ENCODE results near the gene ALG2. TPM values are rescaled to one million over a fixed set of nuclear protein-coding genes. Genes with fewer than 3 reads are reported as not detected.

ALG2 gene
- total RNA-seq, 1 donor from 2014 or later = 35.4 TPM

DNA sequence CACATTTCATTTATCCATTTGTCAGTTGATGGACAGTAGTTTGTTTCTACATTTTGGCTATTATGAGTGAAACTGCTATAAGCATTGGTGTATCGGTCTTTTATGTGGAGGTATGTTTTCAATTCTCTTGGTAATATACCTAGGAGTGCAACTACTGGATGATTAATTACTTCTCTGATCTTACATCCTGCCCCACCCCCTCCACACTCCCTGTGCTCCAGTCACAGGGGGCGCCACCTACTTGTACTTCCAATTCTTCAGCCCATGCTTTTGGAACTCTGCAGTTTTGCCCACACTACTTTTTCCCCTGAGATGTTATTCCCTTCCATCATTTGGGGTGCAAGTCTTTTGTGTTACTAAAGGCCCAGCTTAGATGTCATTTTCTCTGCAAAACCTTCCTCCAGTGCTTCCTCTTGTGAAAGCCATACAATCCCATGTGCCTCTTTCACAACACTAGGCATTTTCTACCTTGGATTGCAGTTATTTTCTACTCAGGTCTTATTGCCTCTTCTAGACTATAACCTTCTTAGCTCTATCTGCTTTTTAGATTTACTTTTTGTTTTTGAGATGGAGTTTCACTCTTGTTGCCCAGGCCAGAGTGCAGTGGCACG is 42.4 kb upstream of the ALG2 start:
- Histone ChIP-seq H3K4me1 (peaks cover 13% of the 10 kb centered on the region), H3K4me3 (no peak overlapping the region), H3K27me3 (ENCODE audit: low read depth) (no peaks in the 10 kb centered on the region), H3K27ac (no peak overlapping the region), H3K36me3 (no peaks in the 10 kb centered on the region), H3K9me3 (no peaks in the 10 kb centered on the region)
- ATAC-seq (no peak), DNase-seq (no peak)
- TF ChIP-seq, protein P1, sequence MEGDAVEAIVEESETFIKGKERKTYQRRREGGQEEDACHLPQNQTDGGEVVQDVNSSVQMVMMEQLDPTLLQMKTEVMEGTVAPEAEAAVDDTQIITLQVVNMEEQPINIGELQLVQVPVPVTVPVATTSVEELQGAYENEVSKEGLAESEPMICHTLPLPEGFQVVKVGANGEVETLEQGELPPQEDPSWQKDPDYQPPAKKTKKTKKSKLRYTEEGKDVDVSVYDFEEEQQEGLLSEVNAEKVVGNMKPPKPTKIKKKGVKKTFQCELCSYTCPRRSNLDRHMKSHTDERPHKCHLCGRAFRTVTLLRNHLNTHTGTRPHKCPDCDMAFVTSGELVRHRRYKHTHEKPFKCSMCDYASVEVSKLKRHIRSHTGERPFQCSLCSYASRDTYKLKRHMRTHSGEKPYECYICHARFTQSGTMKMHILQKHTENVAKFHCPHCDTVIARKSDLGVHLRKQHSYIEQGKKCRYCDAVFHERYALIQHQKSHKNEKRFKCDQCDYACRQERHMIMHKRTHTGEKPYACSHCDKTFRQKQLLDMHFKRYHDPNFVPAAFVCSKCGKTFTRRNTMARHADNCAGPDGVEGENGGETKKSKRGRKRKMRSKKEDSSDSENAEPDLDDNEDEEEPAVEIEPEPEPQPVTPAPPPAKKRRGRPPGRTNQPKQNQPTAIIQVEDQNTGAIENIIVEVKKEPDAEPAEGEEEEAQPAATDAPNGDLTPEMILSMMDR (IDR thresholded peaks at IDR 0.05) = no peak
- intact Hi-C loops (cut with DNase I) = no loop called here

DNA sequence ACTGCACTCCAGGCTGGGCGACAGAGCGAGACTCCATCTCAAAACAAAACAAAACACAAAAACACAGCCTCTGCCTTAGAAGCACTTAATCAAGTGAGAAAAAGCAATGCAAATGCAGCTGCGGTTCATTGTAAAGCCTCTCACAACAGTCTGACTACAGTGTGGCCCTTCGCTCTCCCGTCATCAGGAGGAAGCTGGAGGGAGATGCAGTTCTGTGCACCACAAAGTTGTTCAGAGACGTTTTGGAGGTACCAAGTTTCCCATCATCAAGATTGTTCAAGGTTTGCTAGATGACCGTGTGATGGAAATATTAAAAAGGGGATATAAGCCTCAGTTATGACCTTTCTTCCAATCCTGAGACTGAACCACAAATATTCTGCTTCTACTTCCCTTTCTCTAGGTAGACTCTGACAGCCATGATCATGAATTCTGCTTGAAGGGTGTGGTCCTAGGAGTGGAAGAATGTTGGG is 41.2 kb upstream of the ALG2 start:
- intact Hi-C loops (cut with DNase I) = no loop called here
- no peak for ATAC-seq

DNA sequence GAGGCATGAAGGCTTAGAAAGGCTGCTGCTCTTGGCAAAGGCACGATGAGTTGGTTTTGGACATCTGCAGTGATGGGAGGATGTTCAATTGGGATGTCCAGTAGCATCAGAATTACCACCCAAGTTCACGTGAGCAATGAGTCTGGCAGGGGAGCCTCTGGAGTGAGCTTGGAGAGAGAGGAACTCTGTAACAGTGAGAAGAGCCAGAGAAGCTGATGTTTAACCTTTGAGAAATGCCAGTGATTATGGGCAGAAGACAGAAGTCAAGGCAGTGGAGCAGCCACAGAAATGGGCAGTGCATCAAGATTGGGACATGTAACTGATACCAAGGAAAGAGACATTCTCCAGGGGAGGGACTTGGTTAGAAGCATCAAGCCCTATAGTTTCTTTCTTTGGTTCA is 40.2 kb upstream of the ALG2 start:
- H3K27me3 ChIP-seq (ENCODE audit: low read depth) = no peaks in the 10 kb centered on the region
- TF ChIP-seq, protein P1 (IDR thresholded peaks at IDR 0.05) = no peak
- H3K27ac ChIP-seq = no peak overlapping the region
- no peaks in the 10 kb centered on the region for H3K9me3 ChIP-seq
- H3K36me3 ChIP-seq = no peaks in the 10 kb centered on the region
- peaks cover 13% of the 10 kb centered on the region for H3K4me1 ChIP-seq
- no peak for DNase-seq
- no peak overlapping the region for H3K4me3 ChIP-seq
- intact Hi-C loops (cut with DNase I) = no loop called here
- no peak for ATAC-seq

More for the DNA sequence above, 41.2 kb upstream of the ALG2 start:
- no peak for DNase-seq
- H3K27me3 ChIP-seq (ENCODE audit: low read depth) = no peaks in the 10 kb centered on the region
- TF ChIP-seq, protein P1 (IDR thresholded peaks at IDR 0.05) = no peak
- H3K9me3 ChIP-seq = no peaks in the 10 kb centered on the region
- peaks cover 13% of the 10 kb centered on the region for H3K4me1 ChIP-seq
- no peaks in the 10 kb centered on the region for H3K36me3 ChIP-seq
- H3K27ac ChIP-seq = no peak overlapping the region
- no peak overlapping the region for H3K4me3 ChIP-seq

DNA sequence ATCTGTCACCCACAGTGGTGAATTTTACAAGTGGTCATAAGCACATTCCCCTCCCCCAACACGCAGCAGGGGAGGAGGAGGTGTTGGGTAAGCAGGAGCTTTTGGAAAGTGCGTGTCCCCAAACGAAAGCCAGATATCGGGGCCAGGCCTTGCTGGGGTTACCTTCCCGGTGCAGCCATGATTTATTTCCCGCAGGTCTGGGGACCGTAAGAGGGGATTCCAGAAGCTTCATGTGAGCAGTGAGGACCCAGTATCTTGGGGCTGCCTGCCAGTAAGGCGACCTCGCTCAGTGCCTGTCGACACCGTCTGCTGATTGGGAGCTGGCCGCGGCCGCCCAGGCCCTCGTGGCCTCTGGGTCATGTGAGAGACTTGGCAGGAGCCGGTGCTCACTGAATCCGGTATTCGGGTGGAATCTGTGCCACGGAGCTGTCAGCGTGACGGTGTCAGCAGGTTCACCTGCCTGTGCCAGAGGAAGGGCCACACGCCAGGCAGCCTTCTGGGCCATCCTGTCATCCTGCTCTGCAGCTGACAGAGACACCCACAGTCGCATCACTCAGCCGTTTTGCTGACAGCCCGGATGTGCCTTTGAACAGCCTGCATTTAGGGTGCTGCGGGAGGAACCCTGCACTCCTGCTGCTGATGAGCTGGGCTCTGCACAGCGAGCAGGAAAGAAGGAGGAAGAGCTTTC is 37.6 kb upstream of the ALG2 start:
- Histone ChIP-seq H3K27ac (peak overlapping the region; percentile 68), H3K27me3 (ENCODE audit: low read depth) (no peaks in the 10 kb centered on the region), H3K9me3 (no peaks in the 10 kb centered on the region), H3K4me3 (peak overlapping the region; percentile 44), H3K36me3 (no peaks in the 10 kb centered on the region), H3K4me1 (peaks cover 7% of the 10 kb centered on the region)
- TF ChIP-seq, protein P1 (IDR thresholded peaks at IDR 0.05) = no peak
- intact Hi-C loops (cut with DNase I) = no loop called here
- peak; percentile 87 for DNase-seq
- peak; percentile 93 to 96 for ATAC-seq

DNA sequence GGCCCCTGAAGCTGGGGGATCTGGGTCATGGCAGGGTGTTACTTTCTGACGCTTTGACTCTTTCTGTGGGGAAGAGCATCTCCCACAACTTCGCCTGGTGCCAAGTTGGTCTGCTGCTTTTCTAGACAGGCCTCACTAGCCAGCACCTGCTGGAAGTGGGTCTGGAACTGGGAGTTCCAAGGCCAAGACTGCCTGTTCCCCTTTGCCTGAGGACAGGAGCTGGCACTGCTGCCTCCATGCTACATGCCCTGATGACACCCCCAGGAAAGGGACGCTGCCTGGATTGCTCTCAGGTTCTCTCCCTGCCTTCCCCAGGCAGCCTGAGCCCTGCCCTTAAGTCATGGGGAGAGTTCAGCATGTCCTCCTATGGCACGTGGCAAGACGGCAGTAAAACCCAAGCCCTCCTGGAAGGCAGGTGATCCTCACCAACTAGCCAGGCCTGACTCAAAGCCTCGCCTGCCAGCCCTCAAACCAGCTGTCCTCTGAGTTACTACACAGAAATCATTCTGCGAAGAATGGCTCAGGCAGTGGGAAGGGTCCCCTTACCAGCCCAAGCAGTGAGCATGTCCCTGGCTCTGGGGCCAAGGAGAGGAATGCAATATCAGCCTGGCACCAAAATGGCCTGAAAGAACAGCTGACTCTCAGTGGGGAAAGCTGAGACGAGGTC is 36.1 kb upstream of the ALG2 start:
- DNase-seq (no peak), ATAC-seq (no peak)
- Histone ChIP-seq H3K27ac (no peak overlapping the region), H3K4me3 (no peak overlapping the region), H3K27me3 (ENCODE audit: low read depth) (no peaks in the 10 kb centered on the region), H3K36me3 (no peaks in the 10 kb centered on the region), H3K4me1 (peaks cover 7% of the 10 kb centered on the region), H3K9me3 (no peaks in the 10 kb centered on the region)
- intact Hi-C loops (cut with DNase I) = no loop called here
- TF ChIP-seq, protein P1 (IDR thresholded peaks at IDR 0.05) = no peak

Data from lower lobe of right lung (tissue), 2 donors.